Fibroblast of the aortic adventitia (primary cell): ENCODE results near the gene ARSG. TPM values are rescaled to one million over a fixed set of nuclear protein-coding genes. Genes with fewer than 3 reads are reported as not detected.
A peak's percentile ranks its signal among the peaks of the same experiment; 100 is the strongest.
"Not testable (repeated sequence)": the region's sequence is repeated elsewhere in the genome, so short reads cannot be mapped to it uniquely, and the experiment has no call there.

Source experiments
- DNase-seq: peaks from one replicate; pipeline ENCODE4 v3.0.0-alpha.2; 2010; ENCODE audit warnings: low read depth
- H3K4me3 ChIP-seq: 2 replicates; pipeline ENCODE4 v1.5.1; 2011; ENCODE audit warnings: low read depth, mild to moderate bottlenecking, control low read depth, low read length, moderate library complexity
- total RNA-seq: library from RNA; depleted of rRNA; stranded (reverse); fragments of >200 nt; gene quantifications from 2 replicates; pipeline ENCODE4 v1.2.3, GENCODE V29; 2012; ENCODE audit warnings: low replicate concordance
- TF ChIP-seq, protein P1 (sequence below): IDR thresholded peaks from 2 replicates; pipeline ENCODE4 v1.5.1; 2011; ENCODE audit warnings: mild to moderate bottlenecking, low read length, control low read depth, inconsistent platforms; ENCODE audit not compliant: insufficient read depth

The ARSG gene
- total RNA-seq, 1 donor, result 2.7 TPM

GRCh38 chr17:68357886-68358285 is 66.6 kb downstream of the ARSG start:
- DNase-seq, result no peak
- H3K4me3 ChIP-seq, result no peak overlapping the region
- TF ChIP-seq, protein P1, sequence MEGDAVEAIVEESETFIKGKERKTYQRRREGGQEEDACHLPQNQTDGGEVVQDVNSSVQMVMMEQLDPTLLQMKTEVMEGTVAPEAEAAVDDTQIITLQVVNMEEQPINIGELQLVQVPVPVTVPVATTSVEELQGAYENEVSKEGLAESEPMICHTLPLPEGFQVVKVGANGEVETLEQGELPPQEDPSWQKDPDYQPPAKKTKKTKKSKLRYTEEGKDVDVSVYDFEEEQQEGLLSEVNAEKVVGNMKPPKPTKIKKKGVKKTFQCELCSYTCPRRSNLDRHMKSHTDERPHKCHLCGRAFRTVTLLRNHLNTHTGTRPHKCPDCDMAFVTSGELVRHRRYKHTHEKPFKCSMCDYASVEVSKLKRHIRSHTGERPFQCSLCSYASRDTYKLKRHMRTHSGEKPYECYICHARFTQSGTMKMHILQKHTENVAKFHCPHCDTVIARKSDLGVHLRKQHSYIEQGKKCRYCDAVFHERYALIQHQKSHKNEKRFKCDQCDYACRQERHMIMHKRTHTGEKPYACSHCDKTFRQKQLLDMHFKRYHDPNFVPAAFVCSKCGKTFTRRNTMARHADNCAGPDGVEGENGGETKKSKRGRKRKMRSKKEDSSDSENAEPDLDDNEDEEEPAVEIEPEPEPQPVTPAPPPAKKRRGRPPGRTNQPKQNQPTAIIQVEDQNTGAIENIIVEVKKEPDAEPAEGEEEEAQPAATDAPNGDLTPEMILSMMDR, result no peak

DNA sequence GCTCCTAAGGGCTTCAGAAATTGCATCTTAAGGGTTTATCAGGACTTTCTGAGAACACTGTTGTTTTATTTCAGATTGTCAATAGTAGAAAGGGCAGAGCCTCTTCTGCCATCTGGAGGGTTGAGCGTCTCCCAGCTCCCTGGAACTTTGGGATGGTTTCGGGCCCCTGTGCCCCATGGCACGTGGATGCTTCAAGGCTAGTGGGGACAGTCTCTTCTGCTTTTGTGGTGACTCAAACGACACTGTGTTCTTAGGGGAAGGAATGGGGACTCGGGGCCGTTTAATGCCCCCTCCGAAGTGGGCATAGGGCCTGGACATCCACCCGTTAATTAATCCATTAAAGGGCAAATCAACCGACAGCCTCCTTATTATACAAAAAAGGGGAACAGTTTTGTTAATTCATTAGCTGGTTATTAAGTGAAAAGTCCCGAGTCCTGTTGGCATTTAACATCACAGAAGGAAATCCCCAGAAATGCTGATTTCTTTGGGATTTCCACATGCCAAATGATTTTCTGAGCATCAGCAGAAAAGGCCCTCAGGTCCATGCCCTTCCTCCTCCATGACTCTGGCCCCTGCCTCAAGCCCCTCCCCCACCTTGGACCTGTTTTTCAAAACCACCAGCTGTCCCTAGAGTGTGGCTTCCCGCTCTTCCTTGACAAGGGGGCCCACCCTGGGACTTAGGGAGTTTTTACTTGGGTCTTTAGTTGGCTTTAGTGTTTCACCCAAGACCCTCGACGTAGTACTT is 68.7 kb downstream of the ARSG start:
- H3K4me3 ChIP-seq, result no peak overlapping the region
- no peak for DNase-seq
- TF ChIP-seq, protein P1, result no peak

DNA sequence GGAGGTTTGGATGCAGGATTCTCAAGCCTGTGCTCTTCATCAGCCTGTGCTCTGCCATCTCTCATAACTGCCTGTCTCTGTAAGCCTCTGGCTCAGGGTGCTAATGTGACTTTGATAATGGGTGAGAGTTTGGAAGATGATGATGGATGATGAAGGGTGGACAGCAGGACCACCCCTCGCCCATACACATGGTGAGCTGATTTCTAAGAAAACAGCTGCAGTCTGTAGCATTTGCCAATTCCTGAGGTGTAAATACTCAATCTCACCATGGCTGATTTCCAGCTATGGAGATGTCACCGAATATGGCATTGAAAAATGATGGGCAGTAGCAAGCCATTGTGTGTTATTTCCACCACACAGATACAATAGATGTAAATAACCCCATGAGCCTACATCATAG is 74.2 kb downstream of the ARSG start:
- no peak overlapping the region for H3K4me3 ChIP-seq
- TF ChIP-seq, protein P1, result no peak
- DNase-seq, result no peak

- TF ChIP-seq, protein P1, result no peak
- H3K4me3 ChIP-seq, result no peak overlapping the region
- DNase-seq, result no peak
These were observed 77.1 kb downstream of the ARSG start for GRCh38 chr17:68368387-68368786.

DNA sequence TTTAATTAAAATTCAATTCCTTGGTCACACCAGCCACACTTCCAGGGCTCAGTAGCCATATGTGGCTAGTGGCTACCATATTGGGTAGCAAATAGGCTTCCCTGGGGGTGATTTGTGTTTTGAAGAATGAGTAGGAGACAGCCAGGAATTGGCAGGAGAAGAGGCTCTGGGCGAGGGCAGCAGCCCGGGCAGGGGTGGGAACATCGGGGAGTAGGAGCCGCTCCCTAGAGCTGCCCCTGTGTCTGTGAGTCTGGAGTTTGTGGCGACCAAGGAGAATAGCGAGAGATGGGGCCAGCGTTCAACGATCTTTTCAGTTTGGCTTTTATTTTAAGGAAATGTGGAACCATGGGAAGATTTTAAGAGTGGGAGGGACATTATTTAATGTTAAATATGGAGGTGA is 84.3 kb downstream of the ARSG start:
- DNase-seq, result no peak
- H3K4me3 ChIP-seq, result no peak overlapping the region
- TF ChIP-seq, protein P1, result no peak

GRCh38 chr17:68376178-68376577 is 84.9 kb downstream of the ARSG start:
- not testable (repeated sequence) for DNase-seq, H3K4me3 ChIP-seq

DNA sequence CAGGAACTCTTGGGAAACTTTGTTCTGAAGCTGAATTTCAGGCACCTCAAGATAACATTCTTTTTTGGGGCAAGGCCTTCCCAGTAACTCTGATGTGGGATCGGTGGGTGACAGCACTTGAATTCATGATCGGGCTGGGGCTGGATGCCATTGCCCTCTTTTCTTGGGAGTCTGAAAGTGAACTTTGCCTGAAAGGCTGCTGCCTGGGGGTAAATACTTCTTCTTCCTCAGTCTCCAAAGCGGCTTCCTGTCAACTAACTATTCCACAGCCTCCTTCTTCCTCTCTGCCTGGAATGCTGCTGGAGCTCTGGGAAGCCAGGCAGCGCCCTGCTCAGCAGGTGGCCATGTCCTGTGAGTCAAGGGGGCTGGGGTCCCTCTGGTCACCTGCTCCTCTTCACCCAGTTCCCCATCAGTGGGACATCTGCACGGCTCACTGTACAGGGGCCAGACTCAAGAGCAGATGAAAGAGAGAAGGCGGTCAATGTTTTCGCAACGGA is 86.5 kb downstream of the ARSG start:
- TF ChIP-seq, protein P1, result no peak
- DNase-seq, result no peak
- peak overlapping the region; percentile 33 for H3K4me3 ChIP-seq
